ENCODE data around the gene ARL15. TPM values are rescaled to one million over a fixed set of nuclear protein-coding genes. Genes with fewer than 3 reads are reported as not detected.

Gene ARL15
- total and polyA plus RNA-seq, 2 of the 8 experiments (the other 6 are each of a cell fraction or from before 2014, with no cell fraction given), result 9.9 to 21.2 TPM

GRCh38 chr5:54063817-54064216, 246.6 kb downstream of the ARL15 start (continued):
- TF ChIP-seq SP1 (IDR thresholded peaks at IDR 0.05; ENCODE audit: low read depth, low read length), result no peak
- no peak for TF ChIP-seq EP300 (IDR thresholded peaks at IDR 0.05; ENCODE audit: borderline replicate concordance in 1 of 2, low read depth in 2 of 2, low read length in 2 of 2)
- TF ChIP-seq TCF12 (IDR thresholded peaks at IDR 0.05; ENCODE audit: low read depth, low read length), result no peak
- TF ChIP-seq CREB1 (IDR thresholded peaks at IDR 0.05), result no peak
- TF ChIP-seq RFX5 (IDR thresholded peaks at IDR 0.05; ENCODE audit: borderline replicate concordance, low read depth, low read length), result no peak
- TF ChIP-seq POLR2AphosphoS5 (IDR thresholded peaks at IDR 0.05; ENCODE audit: low read depth, low read length), result no peak
- no peak for TF ChIP-seq MAX (IDR thresholded peaks at IDR 0.05)
- TF ChIP-seq EZH2 (IDR thresholded peaks at IDR 0.05; ENCODE audit: low read depth, low read length, severe bottlenecking), result no peak

Measured in H1 (cell line).